Measurements from ENCODE around the gene ABHD10.

DNA sequence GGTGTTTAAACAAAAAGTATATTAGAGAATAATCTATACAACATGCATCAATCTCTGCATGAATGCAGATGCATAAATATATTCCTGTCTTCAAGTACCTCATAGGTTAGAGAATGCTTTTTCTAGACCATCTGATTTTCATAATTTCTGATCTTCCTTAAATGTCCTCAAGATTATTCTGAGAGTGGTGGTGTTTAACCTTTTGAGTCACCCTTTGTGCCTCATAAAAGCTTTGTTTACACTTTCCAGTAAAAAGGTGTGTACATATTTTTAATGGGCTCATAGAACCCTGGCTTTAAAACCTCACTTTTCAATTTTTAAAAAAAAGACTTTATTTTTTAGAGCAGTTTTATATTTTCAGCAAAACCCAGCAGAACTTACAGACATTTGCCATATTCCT is 41.0 kb upstream of the ABHD10 start:
- TF ChIP-seq, protein P1, sequence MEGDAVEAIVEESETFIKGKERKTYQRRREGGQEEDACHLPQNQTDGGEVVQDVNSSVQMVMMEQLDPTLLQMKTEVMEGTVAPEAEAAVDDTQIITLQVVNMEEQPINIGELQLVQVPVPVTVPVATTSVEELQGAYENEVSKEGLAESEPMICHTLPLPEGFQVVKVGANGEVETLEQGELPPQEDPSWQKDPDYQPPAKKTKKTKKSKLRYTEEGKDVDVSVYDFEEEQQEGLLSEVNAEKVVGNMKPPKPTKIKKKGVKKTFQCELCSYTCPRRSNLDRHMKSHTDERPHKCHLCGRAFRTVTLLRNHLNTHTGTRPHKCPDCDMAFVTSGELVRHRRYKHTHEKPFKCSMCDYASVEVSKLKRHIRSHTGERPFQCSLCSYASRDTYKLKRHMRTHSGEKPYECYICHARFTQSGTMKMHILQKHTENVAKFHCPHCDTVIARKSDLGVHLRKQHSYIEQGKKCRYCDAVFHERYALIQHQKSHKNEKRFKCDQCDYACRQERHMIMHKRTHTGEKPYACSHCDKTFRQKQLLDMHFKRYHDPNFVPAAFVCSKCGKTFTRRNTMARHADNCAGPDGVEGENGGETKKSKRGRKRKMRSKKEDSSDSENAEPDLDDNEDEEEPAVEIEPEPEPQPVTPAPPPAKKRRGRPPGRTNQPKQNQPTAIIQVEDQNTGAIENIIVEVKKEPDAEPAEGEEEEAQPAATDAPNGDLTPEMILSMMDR (IDR thresholded peaks at IDR 0.05), result no peak
- TF ChIP-seq EZH2phosphoT487 (IDR thresholded peaks at IDR 0.05), result no peak
